ENCODE measurements around the gene IFNGR1. TPM values are rescaled to one million over a fixed set of nuclear protein-coding genes. Genes with fewer than 3 reads are reported as not detected.
"Not testable (repeated sequence)": the region's sequence is repeated elsewhere in the genome, so short reads cannot be mapped to it uniquely, and the experiment has no call there.

The IFNGR1 gene
- polyA plus RNA-seq, 2 of the 4 experiments (the other 2 are of a cell fraction) = 31.2 to 54.9 TPM

- Histone ChIP-seq H3K4me2 (peak overlapping the region; percentile 50), H3K4me3 (no peak overlapping the region), H3K27ac (no peak overlapping the region), H3K9me3 (peaks cover 6% of the 10 kb centered on the region; the same call in 1 of the 3 replicates), H3K4me1 (peaks cover 42% of the 10 kb centered on the region)
- FAIRE-seq = no peak
- CTCF ChIA-PET = no interaction called here
- TF ChIP-seq CHD2 (IDR thresholded peaks at IDR 0.05; ENCODE audit: low read length, partially characterized antibody) (no peak), SMC3 (IDR thresholded peaks at IDR 0.05) (no peak)
- ATAC-seq = no peak
- POLR2A ChIA-PET = no interaction called here
- DNase-seq (ENCODE audit: low read depth in 1 of 2, low spot score in 1 of 2) = no peak
Measured at GRCh38 chr6:137210903-137211302, 8.3 kb downstream of the IFNGR1 start.

GRCh38 chr6:137208279-137208678 lies 10.9 kb downstream of the IFNGR1 start:
- CTCF ChIA-PET = no interaction called here
- WGBS (ENCODE audit: missing lambda C conversion rate) = 98% methylated on average over 7 of the region's 7 CpGs
- Histone ChIP-seq H3K4me3 (no peak overlapping the region), H3K4me2 (no peak overlapping the region), H3K27ac (no peak overlapping the region), H3K4me1 (peaks cover 18% of the 10 kb centered on the region), H3K9me3 (peaks cover 6% of the 10 kb centered on the region; the same call in 1 of the 3 replicates)
- no peak for TF ChIP-seq JUN (IDR thresholded peaks at IDR 0.05)
- no peak for TF ChIP-seq POLR2AphosphoS2 (conservative IDR thresholded peaks at IDR 0.05; ENCODE audit: low read length)
- no peak for TF ChIP-seq HOXB5 (CRISPR knock-in tag; IDR thresholded peaks at IDR 0.05)
- no peak for TF ChIP-seq EHF (CRISPR knock-in tag; IDR thresholded peaks at IDR 0.05)
- TF ChIP-seq HES2 (IDR thresholded peaks at IDR 0.05) = no peak
- TF ChIP-seq HOXB13 (CRISPR knock-in tag; IDR thresholded peaks at IDR 0.05; ENCODE audit: low read depth) = no peak
- TF ChIP-seq FOXS1 (CRISPR knock-in tag; IDR thresholded peaks at IDR 0.05) = no peak
- no peak for TF ChIP-seq NFE2L2 (conservative IDR thresholded peaks at IDR 0.05; ENCODE audit: low read length)
- no peak for TF ChIP-seq POLR2A (IDR thresholded peaks at IDR 0.05; ENCODE audit: low read length)
- no peak for TF ChIP-seq ATOH8 (CRISPR knock-in tag; IDR thresholded peaks at IDR 0.05; ENCODE audit: low read depth)
- TF ChIP-seq NR3C1 (IDR thresholded peaks at IDR 0.05) = no peak
- no peak for TF ChIP-seq RAD21 (conservative IDR thresholded peaks at IDR 0.05 in 1 of 2, IDR thresholded peaks at IDR 0.05 in 1 of 2)
- ATAC-seq (no peak), DNase-seq (ENCODE audit: low read depth in 1 of 2, low spot score in 1 of 2) (no peak), FAIRE-seq (no peak)
- POLR2A ChIA-PET = no interaction called here

GRCh38 chr6:137207457-137207856 lies 11.7 kb downstream of the IFNGR1 start:
- ATAC-seq; POLR2A ChIA-PET; H3K4me3 ChIP-seq; H3K27ac ChIP-seq; DNase-seq (ENCODE audit: low read depth in 1 of 2, low spot score in 1 of 2); H3K4me2 ChIP-seq; FAIRE-seq; CTCF ChIA-PET; H3K9me3 ChIP-seq: not testable (repeated sequence)
- H3K4me1 ChIP-seq = peaks cover 18% of the 10 kb centered on the region
- WGBS (ENCODE audit: missing lambda C conversion rate) = 91% methylated on average over 3 of the region's 3 CpGs

DNA sequence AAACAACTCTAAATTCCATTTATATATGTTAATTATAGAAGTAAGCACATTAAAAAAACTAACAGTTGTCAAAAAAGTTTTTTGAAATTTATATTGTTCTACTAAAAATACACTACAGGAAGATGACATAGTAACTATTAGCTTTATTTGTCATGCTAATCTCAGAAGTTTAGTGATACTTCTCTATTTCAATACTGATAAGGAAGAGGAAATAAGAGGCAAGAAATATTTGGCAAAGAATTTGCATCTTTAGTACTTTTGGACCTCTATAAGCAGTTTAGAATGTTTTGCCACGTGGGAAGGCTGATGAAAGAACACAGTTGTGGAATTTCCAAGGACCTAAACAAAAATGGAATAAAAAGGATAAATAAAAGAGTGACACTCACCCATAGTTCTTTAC lies 12.6 kb downstream of the IFNGR1 start:
- no peak for FAIRE-seq
- TF ChIP-seq FOSB (CRISPR knock-in tag; IDR thresholded peaks at IDR 0.05) = no peak
- TF ChIP-seq PHF8 (IDR thresholded peaks at IDR 0.05; ENCODE audit: borderline replicate concordance, low read depth) = no peak
- TF ChIP-seq RAD21 (conservative IDR thresholded peaks at IDR 0.05 in 1 of 2, IDR thresholded peaks at IDR 0.05 in 1 of 2) = no peak
- no peak for TF ChIP-seq CBX8 (IDR thresholded peaks at IDR 0.05)
- no peak for TF ChIP-seq POLR2A (IDR thresholded peaks at IDR 0.05; ENCODE audit: low read length)
- TF ChIP-seq JUNB (IDR thresholded peaks at IDR 0.05) = no peak
- TF ChIP-seq CHD2 (IDR thresholded peaks at IDR 0.05; ENCODE audit: low read length, partially characterized antibody) = no peak
- TF ChIP-seq HEYL (CRISPR knock-in tag; IDR thresholded peaks at IDR 0.05) = no peak
- TF ChIP-seq RARB (CRISPR knock-in tag; IDR thresholded peaks at IDR 0.05) = no peak
- no peak for TF ChIP-seq ZNF302 (CRISPR knock-in tag; IDR thresholded peaks at IDR 0.05)
- TF ChIP-seq ATOH8 (CRISPR knock-in tag; IDR thresholded peaks at IDR 0.05; ENCODE audit: low read depth) = no peak
- TF ChIP-seq HES2 (IDR thresholded peaks at IDR 0.05) = no peak
- TF ChIP-seq MAFK (IDR thresholded peaks at IDR 0.05; ENCODE audit: partially characterized antibody) = no peak
- no peak for TF ChIP-seq GATA3 (IDR thresholded peaks at IDR 0.05; ENCODE audit: borderline replicate concordance)
- TF ChIP-seq HDAC2 (IDR thresholded peaks at IDR 0.05) = no peak
- WGBS (ENCODE audit: missing lambda C conversion rate) = 83% methylated on average over 1 of the region's 1 CpG

More for the DNA sequence above, 12.6 kb downstream of the IFNGR1 start:
- Histone ChIP-seq H3K9me3 (peaks cover 6% of the 10 kb centered on the region; the same call in 1 of the 3 replicates), H3K27ac (no peak overlapping the region), H3K4me3 (no peak overlapping the region), H3K4me2 (no peak overlapping the region), H3K4me1 (peaks cover 16% of the 10 kb centered on the region)
- DNase-seq (ENCODE audit: low read depth in 1 of 2, low spot score in 1 of 2) = no peak
- POLR2A ChIA-PET = no interaction called here
- CTCF ChIA-PET = interaction anchor here (0.7 kb wide), 1 partner anchor 41 kb away, joined by 3 read pairs; no protein-coding TSS in a partner anchor
- ATAC-seq = no peak
